H9 (cell line): ENCODE results near the gene C19orf81. TPM values are rescaled to one million over a fixed set of nuclear protein-coding genes. Genes with fewer than 3 reads are reported as not detected.

ENCODE experiments used
- DNase-seq: peaks from one replicate; pipeline ENCODE4 v3.0.0-alpha.2; 2017
- H2AFZ ChIP-seq: one replicate; pipeline ENCODE4 v1.6.1; 2013; ENCODE audit warnings: mild to moderate bottlenecking, low read length, control low read depth, moderate library complexity
- H2AK5ac ChIP-seq: 2 replicates; pipeline ENCODE4 v1.6.1; 2013; ENCODE audit warnings: low read length, control low read depth, mixed read lengths; ENCODE audit not compliant: insufficient read length
- H2BK120ac ChIP-seq: one replicate; pipeline ENCODE4 v1.6.1; 2013; ENCODE audit warnings: low read depth, mild to moderate bottlenecking, low read length, control low read depth, inconsistent platforms; ENCODE audit not compliant: poor library complexity, severe bottlenecking
- H2BK12ac ChIP-seq: 2 replicates; pipeline ENCODE4 v1.6.1; 2013; ENCODE audit warnings: low read length, control low read depth, mixed read lengths, low read depth; ENCODE audit not compliant: insufficient read length
- H2BK15ac ChIP-seq: 2 replicates; pipeline ENCODE4 v1.6.1; 2013; ENCODE audit warnings: low read depth, low read length, control low read depth
- H2BK20ac ChIP-seq: one replicate; pipeline ENCODE4 v1.6.1; 2013; ENCODE audit warnings: low read depth, mild to moderate bottlenecking, low read length, control low read depth, inconsistent platforms; ENCODE audit not compliant: poor library complexity, severe bottlenecking
- H2BK5ac ChIP-seq: 2 replicates; pipeline ENCODE4 v1.6.1; 2013; ENCODE audit warnings: low read length, control low read depth, mixed read lengths; ENCODE audit not compliant: insufficient read length
- H3K14ac ChIP-seq: 2 replicates; pipeline ENCODE4 v1.6.1; 2013; ENCODE audit warnings: low read length, control low read depth; ENCODE audit not compliant: insufficient read depth
- H3K18ac ChIP-seq: 2 replicates; pipeline ENCODE4 v1.6.1; 2013; ENCODE audit warnings: low read depth, mild to moderate bottlenecking, mixed read lengths, low read length, control low read depth; ENCODE audit not compliant: insufficient read length
- H3K23ac ChIP-seq: 2 replicates; pipeline ENCODE4 v1.6.1; 2013; ENCODE audit warnings: low read length, control low read depth, mixed read lengths, low read depth; ENCODE audit not compliant: insufficient read length
- H3K23me2 ChIP-seq: 2 replicates; pipeline ENCODE4 v1.6.1; 2013; ENCODE audit warnings: low read depth, mild to moderate bottlenecking, mixed read lengths, low read length, control low read depth; ENCODE audit not compliant: insufficient read length, poor library complexity, severe bottlenecking
- H3K27ac ChIP-seq: 2 replicates; pipeline ENCODE4 v1.5.1; 2013; ENCODE audit warnings: low read length, control low read depth, mixed read lengths, low read depth; ENCODE audit not compliant: insufficient read length
- H3K27me3 ChIP-seq: 2 replicates; pipeline ENCODE4 v1.6.1; 2013; ENCODE audit warnings: low read length, control low read depth, inconsistent platforms; ENCODE audit not compliant: insufficient read depth
- H3K4ac ChIP-seq: 2 replicates; pipeline ENCODE4 v1.6.1; 2013; ENCODE audit warnings: low read depth, mild to moderate bottlenecking, control low read depth, inconsistent platforms, low read length, moderate library complexity
- H3K4me1 ChIP-seq: 2 replicates; pipeline ENCODE4 v1.6.1; 2013; ENCODE audit warnings: low read length, control low read depth, inconsistent platforms; ENCODE audit not compliant: insufficient read depth
- H3K4me2 ChIP-seq: 2 replicates; pipeline ENCODE4 v1.6.1; 2013; ENCODE audit warnings: low read length, control low read depth, mixed read lengths; ENCODE audit not compliant: insufficient read length, insufficient read depth
- H3K56ac ChIP-seq: 2 replicates; pipeline ENCODE4 v1.6.1; 2013; ENCODE audit warnings: low read depth, mild to moderate bottlenecking, mixed read lengths, low read length, control low read depth; ENCODE audit not compliant: insufficient read length
- H3K79me1 ChIP-seq: 2 replicates; pipeline ENCODE4 v1.6.1; 2013; ENCODE audit warnings: low read depth, mild to moderate bottlenecking, moderate library complexity, low read length, control low read depth, inconsistent platforms; ENCODE audit not compliant: insufficient read depth, poor library complexity, severe bottlenecking
- H3K79me2 ChIP-seq: 2 replicates; pipeline ENCODE4 v1.6.1; 2013; ENCODE audit warnings: low read length, control low read depth, inconsistent platforms; ENCODE audit not compliant: insufficient read depth
- H3K9ac ChIP-seq: 2 replicates; pipeline ENCODE4 v1.6.1; 2013; ENCODE audit warnings: low read length, control low read depth, mixed read lengths; ENCODE audit not compliant: insufficient read length; ENCODE audit errors: extremely low read depth
- H3K9me3 ChIP-seq: one replicate; pipeline ENCODE4 v1.6.1; 2013; ENCODE audit warnings: low read depth, low read length, inconsistent platforms; ENCODE audit not compliant: control insufficient read depth
- H3T11ph ChIP-seq: one replicate; pipeline ENCODE4 v1.6.1; 2013; ENCODE audit warnings: mild to moderate bottlenecking, low read length, control low read depth, inconsistent platforms
- H4K20me1 ChIP-seq: one replicate; pipeline ENCODE4 v1.6.1; 2013; ENCODE audit not compliant: control insufficient read depth, insufficient read length, insufficient read depth
- H4K5ac ChIP-seq: 2 replicates; pipeline ENCODE4 v1.6.1; 2013; ENCODE audit warnings: low read depth, mild to moderate bottlenecking, mixed read lengths, low read length, control low read depth; ENCODE audit not compliant: insufficient read length
- H4K8ac ChIP-seq: replicated peaks from 2 replicates; pipeline ENCODE4 v1.6.1; 2013; ENCODE audit warnings: low read length, control low read depth, mixed read lengths, low read depth; ENCODE audit not compliant: insufficient read length
- H4K91ac ChIP-seq: 2 replicates; pipeline ENCODE4 v1.6.1; 2013; ENCODE audit warnings: low read depth, mild to moderate bottlenecking, moderate library complexity, mixed read lengths, low read length, control low read depth; ENCODE audit not compliant: insufficient read length
- H3K27ac Mint-ChIP-seq, 3 experiments: 2 replicates in 2 of 3; 3 replicates in 1 of 3; pipeline ENCODE4 v1.8.0; 2020 to 2021; ENCODE audit warnings: mixed read lengths in 3 of 3, mild to moderate bottlenecking in 1 of 3, moderate library complexity in 1 of 3
- H3K27me3 Mint-ChIP-seq: 2 replicates; pipeline ENCODE4 v1.8.0; 2021; ENCODE audit warnings: low read depth, mild to moderate bottlenecking, moderate library complexity, mixed read lengths
- H3K36me3 Mint-ChIP-seq, 3 experiments: 2 replicates in 2 of 3; 3 replicates in 1 of 3; pipeline ENCODE4 v1.8.0; 2020 to 2021; ENCODE audit warnings: low read depth in 3 of 3, mixed read lengths in 3 of 3; ENCODE audit not compliant: insufficient read depth in 1 of 3
- H3K4me1 Mint-ChIP-seq, 2 experiments: 2 replicates each; pipeline ENCODE4 v1.8.0; 2020; ENCODE audit warnings: mixed read lengths in 2 of 2
- H3K4me3 Mint-ChIP-seq, 2 experiments: 2 replicates in 1 of 2; 3 replicates in 1 of 2; pipeline ENCODE4 v1.8.0; 2020 to 2021; ENCODE audit warnings: mild to moderate bottlenecking in 2 of 2, mixed read lengths in 2 of 2, moderate library complexity in 1 of 2
- H3K9me3 Mint-ChIP-seq, 2 experiments: 2 replicates in 1 of 2; 3 replicates in 1 of 2; pipeline ENCODE4 v1.8.0; 2020; ENCODE audit warnings: mild to moderate bottlenecking in 2 of 2, mixed read lengths in 2 of 2, moderate library complexity in 1 of 2
- WGBS: extraction: QIAGEN DNeasy Blood & Tissue Kit; methylation state at CpG from one replicate; pipeline ENCODE4 v1.1.7; 2013; ENCODE audit warnings: missing lambda C conversion rate, low lambda C conversion rate, mixed read lengths; ENCODE audit not compliant: insufficient read length; ENCODE audit errors: extremely low coverage; 5-methylcytosine and 5-hydroxymethylcytosine counted together
- total RNA-seq: library from RNA; stranded (reverse); gene quantifications from 2 replicates; pipeline ENCODE4 v1.2.1, GENCODE V29; 2021
- TF ChIP-seq, protein P1 (sequence below): fragments of 200-600 bp; sonication (generic); conservative IDR thresholded peaks from 3 replicates; pipeline ENCODE4 v1.8.0; 2021; ENCODE audit warnings: antibody characterized with exemption, mild to moderate bottlenecking

Gene C19orf81
- total RNA-seq, 1 experiment from 2014 or later = 11.0 TPM

GRCh38 chr19:50624949-50625600 is 24.2 kb upstream of the C19orf81 start:
- Histone ChIP-seq H2AK5ac (no peak overlapping the region), H4K5ac (no peak overlapping the region), H4K20me1 (no peaks in the 10 kb centered on the region), H2BK120ac (no peak overlapping the region), H3K18ac (no peak overlapping the region), H3K9ac (no peak overlapping the region), H2AFZ (no peak overlapping the region), H3K27me3 (no peaks in the 10 kb centered on the region), H3K79me1 (no peaks in the 10 kb centered on the region), H3K14ac (no peak overlapping the region), H3K56ac (no peak overlapping the region), H3K23me2 (no peaks in the 10 kb centered on the region), H3K9me3 (no peaks in the 10 kb centered on the region), H3K27ac (no peak overlapping the region), H3K23ac (no peak overlapping the region), H3T11ph (no peak overlapping the region), H4K8ac (no peak overlapping the region), H2BK5ac (no peak overlapping the region), H3K4ac (no peak overlapping the region), H3K4me1 (no peaks in the 10 kb centered on the region), H2BK20ac (no peak overlapping the region), H4K91ac (no peak overlapping the region), H2BK12ac (no peak overlapping the region), H3K79me2 (no peaks in the 10 kb centered on the region), H3K4me2 (no peak overlapping the region), H2BK15ac (no peak overlapping the region)
- H3K27ac Mint-ChIP-seq = no peak overlapping the region
- TF ChIP-seq, protein P1, sequence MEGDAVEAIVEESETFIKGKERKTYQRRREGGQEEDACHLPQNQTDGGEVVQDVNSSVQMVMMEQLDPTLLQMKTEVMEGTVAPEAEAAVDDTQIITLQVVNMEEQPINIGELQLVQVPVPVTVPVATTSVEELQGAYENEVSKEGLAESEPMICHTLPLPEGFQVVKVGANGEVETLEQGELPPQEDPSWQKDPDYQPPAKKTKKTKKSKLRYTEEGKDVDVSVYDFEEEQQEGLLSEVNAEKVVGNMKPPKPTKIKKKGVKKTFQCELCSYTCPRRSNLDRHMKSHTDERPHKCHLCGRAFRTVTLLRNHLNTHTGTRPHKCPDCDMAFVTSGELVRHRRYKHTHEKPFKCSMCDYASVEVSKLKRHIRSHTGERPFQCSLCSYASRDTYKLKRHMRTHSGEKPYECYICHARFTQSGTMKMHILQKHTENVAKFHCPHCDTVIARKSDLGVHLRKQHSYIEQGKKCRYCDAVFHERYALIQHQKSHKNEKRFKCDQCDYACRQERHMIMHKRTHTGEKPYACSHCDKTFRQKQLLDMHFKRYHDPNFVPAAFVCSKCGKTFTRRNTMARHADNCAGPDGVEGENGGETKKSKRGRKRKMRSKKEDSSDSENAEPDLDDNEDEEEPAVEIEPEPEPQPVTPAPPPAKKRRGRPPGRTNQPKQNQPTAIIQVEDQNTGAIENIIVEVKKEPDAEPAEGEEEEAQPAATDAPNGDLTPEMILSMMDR = no peak
- H3K4me3 Mint-ChIP-seq = no peak overlapping the region
- no peaks in the 10 kb centered on the region for H3K9me3 Mint-ChIP-seq
- peaks cover 24% of the 10 kb centered on the region for H3K27me3 Mint-ChIP-seq
- WGBS = no CpG with 5 or more reads among the region's 44 CpGs
- DNase-seq = no peak
- peaks cover 0 to 6% of the 10 kb centered on the region in 2 experiments; a peak in 1 of 4 replicates for H3K4me1 Mint-ChIP-seq
- H3K36me3 Mint-ChIP-seq = no peaks in the 10 kb centered on the region; a peak in 1 of 7 replicates
